Measurements from ENCODE around the gene JOSD2. TPM values are rescaled to one million over a fixed set of nuclear protein-coding genes. Genes with fewer than 3 reads are reported as not detected.
"Not testable (repeated sequence)": the region's sequence is repeated elsewhere in the genome, so short reads cannot be mapped to it uniquely, and the experiment has no call there.

JOSD2 gene
- total RNA-seq, 2 experiments from 2014 or later, result 40.2 to 41.7 TPM

GRCh38 chr19:50478901-50479715, 31.9 kb downstream of the JOSD2 start:
- DNase-seq (no peak), ATAC-seq (no peak)
- H3K4me3 Mint-ChIP-seq, result no peak overlapping the region
- H3K9me3 Mint-ChIP-seq (ENCODE audit: low read depth), result no peaks in the 10 kb centered on the region
- H3K27me3 Mint-ChIP-seq, result no peaks in the 10 kb centered on the region
- H3K36me3 Mint-ChIP-seq, result peaks cover 21% of the 10 kb centered on the region
- CTCF ChIA-PET, result interaction anchor here (1.1 to 1.9 kb wide), 3 partner anchors 18 to 122 kb away, joined by 4 to 5 read pairs (median 5); partner anchors contain the start of gene JOSD2
- H3K4me1 Mint-ChIP-seq, result peaks cover 14% of the 10 kb centered on the region
- no peak overlapping the region for H3K27ac Mint-ChIP-seq

GRCh38 chr19:50477751-50478515, 33.1 kb downstream of the JOSD2 start:
- peak overlapping the region; percentile 98 for H3K4me3 Mint-ChIP-seq
- CTCF ChIA-PET, result interaction anchor here (1.1 to 1.9 kb wide), 2 partner anchors 17 to 121 kb away, joined by 5 read pairs; no protein-coding TSS in a partner anchor
- peaks cover 14% of the 10 kb centered on the region for H3K4me1 Mint-ChIP-seq
- H3K9me3 Mint-ChIP-seq (ENCODE audit: low read depth), result no peaks in the 10 kb centered on the region
- H3K27ac Mint-ChIP-seq, result peak overlapping the region; percentile 39
- peaks cover 19% of the 10 kb centered on the region for H3K36me3 Mint-ChIP-seq
- no peak for DNase-seq
- no peaks in the 10 kb centered on the region for H3K27me3 Mint-ChIP-seq
- no peak for ATAC-seq

GRCh38 chr19:50476907-50477238, 34.1 kb downstream of the JOSD2 start:
- DNase-seq (no peak), ATAC-seq (no peak)
- H3K27ac Mint-ChIP-seq, result peak overlapping the region; percentile 89
- peaks cover 14% of the 10 kb centered on the region for H3K4me1 Mint-ChIP-seq
- peaks cover 18% of the 10 kb centered on the region for H3K36me3 Mint-ChIP-seq
- peak overlapping the region; percentile 98 for H3K4me3 Mint-ChIP-seq
- H3K27me3 Mint-ChIP-seq, result no peaks in the 10 kb centered on the region
- no peaks in the 10 kb centered on the region for H3K9me3 Mint-ChIP-seq (ENCODE audit: low read depth)
- CTCF ChIA-PET, result interaction anchor here (1.4 kb wide), 1 partner anchor 120 kb away, joined by 3 read pairs; no protein-coding TSS in a partner anchor

DNA sequence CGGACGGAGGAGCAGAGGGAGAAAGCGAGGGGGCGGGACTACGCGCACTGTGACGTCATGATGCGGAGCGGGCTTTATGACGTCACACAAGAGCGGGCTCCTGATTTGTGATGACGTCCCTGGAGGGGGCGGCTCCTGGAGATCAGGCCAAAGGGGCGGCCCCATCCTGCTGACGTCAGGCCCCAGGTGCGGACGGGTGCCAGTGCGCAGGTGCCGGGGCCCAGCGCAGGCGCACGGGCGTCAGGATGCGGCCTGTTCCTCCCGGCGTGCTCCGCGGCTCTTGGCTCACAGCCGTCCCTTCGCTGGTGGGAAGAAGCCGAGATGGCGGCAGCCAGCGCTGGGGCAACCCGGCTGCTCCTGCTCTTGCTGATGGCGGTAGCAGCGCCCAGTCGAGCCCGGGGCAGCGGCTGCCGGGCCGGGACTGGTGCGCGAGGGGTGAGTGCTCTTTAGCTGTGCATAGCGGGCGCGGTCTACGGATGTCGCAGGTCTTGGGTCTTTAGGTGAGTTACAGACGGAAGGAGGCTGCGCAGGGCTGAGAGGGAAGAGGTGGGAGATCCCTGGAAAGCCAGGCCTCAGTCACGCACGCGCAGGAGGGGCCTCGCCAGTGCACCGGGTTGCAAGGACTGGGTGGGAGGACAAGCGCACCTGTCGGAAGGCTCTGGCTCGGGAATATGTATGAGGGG, 34.6 kb downstream of the JOSD2 start, which contains the start of the genes EMC10 and GARIN5A:
Gene EMC10 (plus strand): TSS at position 284 of the 683 bp plus-strand sequence. CDS start 38 bp downstream, at position 322.
Gene GARIN5A (minus strand): TSS at position 625 of the 683 bp plus-strand sequence. CDS start 460 bp downstream, at position 165.
- Mint-ChIP-seq H3K27ac (peak within 1 kb of the TSS; percentile 89), H3K4me1 (peaks cover 14% of the 10 kb centered on the region), H3K27me3 (no peaks in the 10 kb centered on the region), H3K36me3 (peaks cover 17% of the 10 kb centered on the region), H3K9me3 (ENCODE audit: low read depth) (no peaks in the 10 kb centered on the region), H3K4me3 (peak within 1 kb of the TSS; percentile 98)
- ATAC-seq (peak; percentile 98), DNase-seq (peak; percentile 96)
- CTCF ChIA-PET, result interaction anchor here (1.4 kb wide), 1 partner anchor 119 kb away, joined by 3 read pairs; no protein-coding TSS in a partner anchor

DNA sequence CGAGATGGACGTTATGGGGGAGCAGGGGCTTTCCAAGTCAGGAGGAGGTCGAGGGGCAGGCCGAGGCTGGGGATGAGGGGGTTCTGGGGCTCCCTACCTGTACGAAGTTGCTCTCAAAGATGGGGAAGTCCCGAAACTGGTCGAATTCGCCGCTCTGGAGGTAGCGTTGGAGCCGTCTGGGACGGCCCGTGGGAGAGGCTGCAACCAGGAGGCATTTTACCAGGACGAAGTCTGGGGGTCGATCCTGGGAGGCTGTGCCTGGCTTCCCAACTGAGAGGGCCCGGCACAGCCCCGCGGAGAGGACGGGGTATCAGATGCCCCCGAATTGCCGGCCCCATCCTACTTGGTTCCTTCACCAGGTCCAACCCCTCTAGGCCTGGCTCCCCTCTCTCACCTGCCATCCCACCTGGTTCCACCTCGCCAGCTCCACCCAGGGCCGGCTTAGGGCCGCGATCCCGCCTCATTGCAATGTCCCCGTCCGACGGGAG, 35.2 kb downstream of the JOSD2 start:
- H3K4me1 Mint-ChIP-seq, result peaks cover 14% of the 10 kb centered on the region
- H3K9me3 Mint-ChIP-seq (ENCODE audit: low read depth), result no peaks in the 10 kb centered on the region
- H3K27ac Mint-ChIP-seq, result peak overlapping the region; percentile 67
- ATAC-seq (no peak), DNase-seq (no peak)
- no peaks in the 10 kb centered on the region for H3K27me3 Mint-ChIP-seq
- CTCF ChIA-PET, result interaction anchor here (1.2 to 2.0 kb wide), 3 partner anchors 10 to 119 kb away, joined by 3 to 6 read pairs (median 3); no protein-coding TSS in a partner anchor
- H3K4me3 Mint-ChIP-seq, result peak overlapping the region; percentile 98
- peaks cover 17% of the 10 kb centered on the region for H3K36me3 Mint-ChIP-seq

GRCh38 chr19:50475101-50475568, 35.9 kb downstream of the JOSD2 start:
- peak overlapping the region; percentile 67 for H3K27ac Mint-ChIP-seq
- H3K9me3 Mint-ChIP-seq (ENCODE audit: low read depth), result no peaks in the 10 kb centered on the region
- H3K4me1 Mint-ChIP-seq, result peaks cover 14% of the 10 kb centered on the region
- no peak for DNase-seq
- ATAC-seq, result no peak
- CTCF ChIA-PET, result interaction anchor here (1.2 to 2.0 kb wide), 2 partner anchors 9 to 118 kb away, joined by 3 to 6 read pairs; no protein-coding TSS in a partner anchor
- no peaks in the 10 kb centered on the region for H3K27me3 Mint-ChIP-seq
- peaks cover 17% of the 10 kb centered on the region for H3K36me3 Mint-ChIP-seq
- H3K4me3 Mint-ChIP-seq, result peak overlapping the region; percentile 38

GRCh38 chr19:50473336-50473735, 37.7 kb downstream of the JOSD2 start:
- H3K9me3 Mint-ChIP-seq (ENCODE audit: low read depth); ATAC-seq; DNase-seq; H3K27me3 Mint-ChIP-seq; H3K4me3 Mint-ChIP-seq; H3K27ac Mint-ChIP-seq: not testable (repeated sequence)
- CTCF ChIA-PET, result interaction anchor here (0.8 to 1.5 kb wide), 2 partner anchors 13 kb away, joined by 3 to 4 read pairs; no protein-coding TSS in a partner anchor
- Mint-ChIP-seq H3K36me3 (peaks cover 10% of the 10 kb centered on the region), H3K4me1 (peaks cover 14% of the 10 kb centered on the region)

DNA sequence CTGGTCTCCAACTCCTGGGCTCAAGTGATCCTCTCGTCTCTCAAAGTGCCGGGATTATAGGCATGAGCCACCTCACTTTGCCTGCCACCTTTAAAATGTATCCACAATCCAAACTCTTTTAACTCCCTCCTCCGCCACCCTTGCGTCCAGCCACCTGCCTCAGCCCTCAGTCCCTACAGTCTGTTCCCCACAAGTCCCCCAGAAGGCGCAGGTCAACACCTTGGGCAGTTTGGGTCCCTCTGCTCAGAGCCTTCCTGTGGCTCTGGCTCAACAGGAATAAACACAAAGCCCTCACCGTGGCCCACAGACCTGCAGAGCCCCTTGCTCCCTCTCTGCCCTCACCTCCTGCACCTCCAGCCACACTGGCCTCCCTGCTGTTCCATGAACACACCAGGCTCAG, 42.2 kb downstream of the JOSD2 start:
- CTCF ChIA-PET, result no interaction called here
- H3K9me3 Mint-ChIP-seq (ENCODE audit: low read depth), result no peaks in the 10 kb centered on the region
- no peak for ATAC-seq
- no peak overlapping the region for H3K27ac Mint-ChIP-seq
- no peaks in the 10 kb centered on the region for H3K36me3 Mint-ChIP-seq
- no peak for DNase-seq
- H3K4me1 Mint-ChIP-seq, result no peaks in the 10 kb centered on the region
- H3K27me3 Mint-ChIP-seq, result no peaks in the 10 kb centered on the region
- no peak overlapping the region for H3K4me3 Mint-ChIP-seq

DNA sequence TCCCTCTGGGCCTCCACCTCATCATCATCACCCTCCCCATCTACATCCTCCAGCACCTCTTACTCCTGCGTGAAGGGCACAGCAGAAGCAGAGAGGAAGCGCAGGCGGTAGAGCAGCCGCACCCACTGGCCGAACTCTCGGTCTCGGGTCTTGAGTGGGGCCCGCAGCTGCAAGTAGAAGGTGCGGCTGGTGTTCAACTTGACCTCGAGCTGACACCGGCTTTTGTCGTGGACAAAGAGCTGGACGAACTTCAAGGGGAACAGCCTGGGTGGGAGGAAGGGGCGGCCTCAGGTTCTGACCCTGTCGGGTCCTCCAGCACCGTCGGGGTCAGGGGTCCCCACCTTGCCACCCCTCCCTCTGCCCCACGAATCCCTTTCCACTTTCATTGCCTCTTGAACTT, 43.4 kb downstream of the JOSD2 start:
- no peak for ATAC-seq
- no peak overlapping the region for H3K4me3 Mint-ChIP-seq
- no peaks in the 10 kb centered on the region for H3K4me1 Mint-ChIP-seq
- no peaks in the 10 kb centered on the region for H3K27me3 Mint-ChIP-seq
- CTCF ChIA-PET, result no interaction called here
- DNase-seq, result no peak
- H3K27ac Mint-ChIP-seq, result no peak overlapping the region
- no peaks in the 10 kb centered on the region for H3K9me3 Mint-ChIP-seq (ENCODE audit: low read depth)
- no peaks in the 10 kb centered on the region for H3K36me3 Mint-ChIP-seq

DNA sequence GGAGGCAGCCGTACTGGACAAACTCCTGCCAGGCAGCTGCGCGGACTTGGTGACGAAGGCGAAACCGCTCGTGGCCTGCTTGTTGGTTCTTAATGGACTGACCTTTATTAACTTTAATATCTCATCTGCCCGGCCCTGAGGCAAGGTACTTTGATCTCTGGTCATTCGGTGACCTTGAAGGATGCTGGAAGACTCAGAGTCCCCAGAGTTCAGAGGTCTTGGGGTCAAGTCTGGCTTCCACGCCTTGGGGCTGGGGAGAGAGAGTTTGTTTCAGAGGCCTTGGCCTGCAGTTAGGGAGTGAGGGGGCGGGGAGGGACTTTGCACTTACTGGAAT, 44.3 kb downstream of the JOSD2 start:
- no peaks in the 10 kb centered on the region for H3K36me3 Mint-ChIP-seq
- no peaks in the 10 kb centered on the region for H3K4me1 Mint-ChIP-seq
- DNase-seq (no peak), ATAC-seq (no peak)
- no peak overlapping the region for H3K27ac Mint-ChIP-seq
- H3K27me3 Mint-ChIP-seq, result no peaks in the 10 kb centered on the region
- no peak overlapping the region for H3K4me3 Mint-ChIP-seq
- H3K9me3 Mint-ChIP-seq (ENCODE audit: low read depth), result no peaks in the 10 kb centered on the region
- CTCF ChIA-PET, result interaction anchor here (1.3 to 2.8 kb wide), 2 partner anchors 8 to 98 kb away, joined by 3 to 10 read pairs; no protein-coding TSS in a partner anchor

- CTCF ChIA-PET, result interaction anchor here (1.3 to 2.8 kb wide), 3 partner anchors 9 to 109 kb away, joined by 3 to 10 read pairs (median 3); no protein-coding TSS in a partner anchor
Observed at GRCh38 chr19:50465986-50466705, 44.8 kb downstream of the JOSD2 start.

GRCh38 chr19:50465000-50465399, 46.0 kb downstream of the JOSD2 start:
- Mint-ChIP-seq H3K9me3 (ENCODE audit: low read depth) (no peaks in the 10 kb centered on the region), H3K4me3 (no peak overlapping the region), H3K27me3 (no peaks in the 10 kb centered on the region), H3K4me1 (peaks cover 12% of the 10 kb centered on the region), H3K27ac (no peak overlapping the region), H3K36me3 (no peaks in the 10 kb centered on the region)
- CTCF ChIA-PET, result interaction anchor here (1.4 to 2.8 kb wide), 2 partner anchors 97 to 107 kb away, joined by 3 to 10 read pairs; no protein-coding TSS in a partner anchor
- no peak for ATAC-seq
- no peak for DNase-seq

More at GRCh38 chr19:50465986-50466705, 44.8 kb downstream of the JOSD2 start:
- no peaks in the 10 kb centered on the region for H3K36me3 Mint-ChIP-seq
- no peak overlapping the region for H3K4me3 Mint-ChIP-seq
- no peak for DNase-seq
- H3K4me1 Mint-ChIP-seq, result peaks cover 4% of the 10 kb centered on the region
- ATAC-seq, result no peak
- no peaks in the 10 kb centered on the region for H3K9me3 Mint-ChIP-seq (ENCODE audit: low read depth)
- no peaks in the 10 kb centered on the region for H3K27me3 Mint-ChIP-seq
- H3K27ac Mint-ChIP-seq, result no peak overlapping the region
